ENCODE measurements around the gene LILRA6. TPM values are rescaled to one million over a fixed set of nuclear protein-coding genes. Genes with fewer than 3 reads are reported as not detected.
"Not testable (repeated sequence)": the region's sequence is repeated elsewhere in the genome, so short reads cannot be mapped to it uniquely, and the experiment has no call there.

LILRA6 gene
- total and polyA plus RNA-seq, 2 of the 13 experiments (the other 11 are each of a cell fraction or from before 2014, with no cell fraction given), result not detected

GRCh38 chr19:54282686-54283470 lies 40.3 kb upstream of the LILRA6 start:
- no peaks in the 10 kb centered on the region for H3K79me2 ChIP-seq (ENCODE audit: insufficient read depth, low read length)
- ChIA-PET CTCF (ENCODE audit: low intra/inter-chr PET ratio, low total read pairs) (no interaction called here), POLR2A (no interaction called here)
- H4K20me1 ChIP-seq (ENCODE audit: insufficient read depth, low read length), result no peaks in the 10 kb centered on the region
- TF ChIP-seq, protein P1, sequence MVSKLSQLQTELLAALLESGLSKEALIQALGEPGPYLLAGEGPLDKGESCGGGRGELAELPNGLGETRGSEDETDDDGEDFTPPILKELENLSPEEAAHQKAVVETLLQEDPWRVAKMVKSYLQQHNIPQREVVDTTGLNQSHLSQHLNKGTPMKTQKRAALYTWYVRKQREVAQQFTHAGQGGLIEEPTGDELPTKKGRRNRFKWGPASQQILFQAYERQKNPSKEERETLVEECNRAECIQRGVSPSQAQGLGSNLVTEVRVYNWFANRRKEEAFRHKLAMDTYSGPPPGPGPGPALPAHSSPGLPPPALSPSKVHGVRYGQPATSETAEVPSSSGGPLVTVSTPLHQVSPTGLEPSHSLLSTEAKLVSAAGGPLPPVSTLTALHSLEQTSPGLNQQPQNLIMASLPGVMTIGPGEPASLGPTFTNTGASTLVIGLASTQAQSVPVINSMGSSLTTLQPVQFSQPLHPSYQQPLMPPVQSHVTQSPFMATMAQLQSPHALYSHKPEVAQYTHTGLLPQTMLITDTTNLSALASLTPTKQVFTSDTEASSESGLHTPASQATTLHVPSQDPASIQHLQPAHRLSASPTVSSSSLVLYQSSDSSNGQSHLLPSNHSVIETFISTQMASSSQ (IDR thresholded peaks at IDR 0.05; ENCODE audit: low read depth), result no peak
- TF ChIP-seq, protein P1 (CRISPR knock-in tag; IDR thresholded peaks at IDR 0.05; ENCODE audit: borderline replicate concordance), result no peak
- no peak for TF ChIP-seq CAMTA2 (CRISPR knock-in tag; IDR thresholded peaks at IDR 0.05; ENCODE audit: borderline replicate concordance)
- intact Hi-C loops (cut with micrococcal nuclease; ENCODE audit: unreplicated experiment) (no loop called here), in situ Hi-C loops (cut with HindIII; ENCODE audit: extremely low pct_ligation_motif_present, low pct_unique_long_range_greater_than_20kb) (no loop called here)
- H2AFZ ChIP-seq (ENCODE audit: low read length), result no peak overlapping the region
- WGBS (ENCODE audit: low lambda C conversion rate), result 1% methylated on average over 7 of the region's 9 CpGs
- no peaks in the 10 kb centered on the region for H3K9me3 ChIP-seq (ENCODE audit: low read length)
- H3K27ac ChIP-seq (ENCODE audit: extremely low read length, insufficient read depth, low read length), result no peak overlapping the region
- H3K4me1 ChIP-seq (ENCODE audit: insufficient read depth, low read length), result no peaks in the 10 kb centered on the region
- peaks cover 1 to 42% of the 10 kb centered on the region in 2 experiments for H3K27me3 ChIP-seq (ENCODE audit: control insufficient read depth in 1 of 2, insufficient read depth in 2 of 2, low read length in 2 of 2)
- H3K4me3 ChIP-seq (replicated peaks in 1 of 3; ENCODE audit: insufficient read depth in 1 of 3, low read depth in 2 of 3, low read length in 3 of 3), result no peak overlapping the region
- H3K9ac ChIP-seq (ENCODE audit: insufficient read depth, low read depth, low read length), result no peak overlapping the region
- DNase-seq (ENCODE audit: low spot score) (no peak), FAIRE-seq (no peak), ATAC-seq (no peak)
- H3K36me3 ChIP-seq (replicated peaks in 1 of 2; ENCODE audit: control insufficient read depth in 1 of 2, insufficient read depth in 2 of 2, low read length in 2 of 2), result no peaks in the 10 kb centered on the region
- no peak overlapping the region for H3K4me2 ChIP-seq (ENCODE audit: low read depth, low read length)
- no TSS peak for BruUV-seq (replicated peaks)

DNA sequence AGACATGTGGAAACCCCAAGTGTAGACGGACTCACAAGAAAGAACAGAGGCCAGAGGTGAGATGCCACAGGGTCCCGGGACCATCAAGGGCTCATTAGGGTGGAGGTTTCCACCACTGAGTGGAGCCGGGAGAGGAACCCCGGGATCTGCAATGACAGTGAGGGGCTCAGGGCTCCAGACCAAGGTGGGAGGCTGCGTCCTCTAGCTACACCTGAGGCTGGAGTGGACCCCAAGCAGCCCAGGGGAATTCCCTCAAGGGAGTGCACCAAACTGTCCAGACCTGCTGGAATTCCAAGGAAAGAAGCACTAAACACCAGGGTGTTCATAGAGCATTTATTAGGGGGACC lies 39.1 kb upstream of the LILRA6 start:
- FAIRE-seq; H4K20me1 ChIP-seq (ENCODE audit: insufficient read depth, low read length); ATAC-seq; H3K4me2 ChIP-seq (ENCODE audit: low read depth, low read length); H3K79me2 ChIP-seq (ENCODE audit: insufficient read depth, low read length); DNase-seq (ENCODE audit: low spot score); H3K9me3 ChIP-seq (ENCODE audit: low read length); in situ Hi-C loops (cut with HindIII; ENCODE audit: extremely low pct_ligation_motif_present, low pct_unique_long_range_greater_than_20kb); intact Hi-C loops (cut with micrococcal nuclease; ENCODE audit: unreplicated experiment); BruUV-seq (replicated peaks); POLR2A ChIA-PET; H3K27ac ChIP-seq (ENCODE audit: extremely low read length, insufficient read depth, low read length); H3K4me1 ChIP-seq (ENCODE audit: insufficient read depth, low read length); CTCF ChIA-PET (ENCODE audit: low intra/inter-chr PET ratio, low total read pairs); H3K9ac ChIP-seq (ENCODE audit: insufficient read depth, low read depth, low read length); H2AFZ ChIP-seq (ENCODE audit: low read length); H3K36me3 ChIP-seq (replicated peaks in 1 of 2; ENCODE audit: control insufficient read depth in 1 of 2, insufficient read depth in 2 of 2, low read length in 2 of 2); H3K4me3 ChIP-seq (replicated peaks in 1 of 3; ENCODE audit: insufficient read depth in 1 of 3, low read depth in 2 of 3, low read length in 3 of 3): not testable (repeated sequence)
- 0% methylated on average over 2 of the region's 5 CpGs for WGBS (ENCODE audit: low lambda C conversion rate)
- H3K27me3 ChIP-seq (ENCODE audit: control insufficient read depth in 1 of 2, insufficient read depth in 2 of 2, low read length in 2 of 2), result peaks cover 1 to 42% of the 10 kb centered on the region in 2 experiments

All from HepG2 (cell line).